Endothelial cell (in vitro differentiated cells): ENCODE data around the gene APBA2. TPM values are rescaled to one million over a fixed set of nuclear protein-coding genes. Genes with fewer than 3 reads are reported as not detected.
"Not testable (repeated sequence)": the region's sequence is repeated elsewhere in the genome, so short reads cannot be mapped to it uniquely, and the experiment has no call there.

Experiments
- DNase-seq: peaks from one replicate; pipeline ENCODE4 v3.0.0; 2021; ENCODE audit warnings: low spot score
- H3K27ac Mint-ChIP-seq: one replicate; pipeline ENCODE4 v1.8.0; 2021; ENCODE audit warnings: mixed read lengths, inconsistent platforms; ENCODE audit not compliant: unreplicated experiment
- H3K27me3 Mint-ChIP-seq: one replicate; pipeline ENCODE4 v1.8.0; 2021; ENCODE audit warnings: mild to moderate bottlenecking, moderate library complexity, mixed read lengths, inconsistent platforms; ENCODE audit not compliant: unreplicated experiment
- H3K36me3 Mint-ChIP-seq: one replicate; pipeline ENCODE4 v1.8.0; 2021; ENCODE audit warnings: mild to moderate bottlenecking, low read depth, mixed read lengths, inconsistent platforms; ENCODE audit not compliant: unreplicated experiment
- H3K4me1 Mint-ChIP-seq: one replicate; pipeline ENCODE4 v1.8.0; 2021; ENCODE audit warnings: mild to moderate bottlenecking, mixed read lengths, inconsistent platforms; ENCODE audit not compliant: unreplicated experiment
- H3K4me3 Mint-ChIP-seq: one replicate; pipeline ENCODE4 v1.8.0; 2021; ENCODE audit warnings: mild to moderate bottlenecking, mixed read lengths, inconsistent platforms; ENCODE audit not compliant: unreplicated experiment
- H3K9me3 Mint-ChIP-seq: one replicate; pipeline ENCODE4 v1.8.0; 2021; ENCODE audit warnings: mixed read lengths, inconsistent platforms; ENCODE audit not compliant: unreplicated experiment
- CTCF ChIP-seq: fragments of 200-600 bp; sonication (generic); IDR thresholded peaks from one replicate; pipeline ENCODE4 v1.5.0; 2021; ENCODE audit warnings: antibody characterized with exemption; ENCODE audit not compliant: unreplicated experiment
- total RNA-seq: library from RNA; stranded (reverse); fragmentation: NEBNext Ultra II Directional; extraction: Animal tissue kit (Norgen Biotek cat#: 25700); gene quantifications from one replicate; pipeline ENCODE4 v1.2.1, GENCODE V29; 2021; ENCODE audit not compliant: unreplicated experiment

The APBA2 gene
- total RNA-seq, 1 donor from 2014 or later, result 33.1 TPM

- peaks cover 14% of the 10 kb centered on the region for H3K9me3 Mint-ChIP-seq
- H3K4me1 Mint-ChIP-seq, result no peaks in the 10 kb centered on the region
- peaks cover 21% of the 10 kb centered on the region for H3K36me3 Mint-ChIP-seq
- H3K27me3 Mint-ChIP-seq, result peaks cover 1% of the 10 kb centered on the region
- H3K4me3 Mint-ChIP-seq, result no peak overlapping the region
- DNase-seq, result no peak
- no peak overlapping the region for H3K27ac Mint-ChIP-seq
- no peak for TF ChIP-seq CTCF
These were observed 276.6 kb downstream of the APBA2 start for GRCh38 chr15:29162411-29162810.

GRCh38 chr15:29167122-29167521, 281.3 kb downstream of the APBA2 start:
- not testable (repeated sequence) for H3K27me3 Mint-ChIP-seq, H3K4me1 Mint-ChIP-seq, H3K36me3 Mint-ChIP-seq, H3K4me3 Mint-ChIP-seq, H3K27ac Mint-ChIP-seq, DNase-seq, H3K9me3 Mint-ChIP-seq

Other genes starting within 250 kb of the APBA2 start
- gene GOLGA8M, start 173.6 kb upstream of the APBA2 start, total RNA-seq, result 1.3 TPM
- gene GOLGA6L7, start 37.3 kb upstream of the APBA2 start, total RNA-seq, result not detected